ENCODE results near the gene CLPSL1.

Gene CLPSL1

GRCh38 chr6:35797837-35798526 is 17.2 kb downstream of the CLPSL1 start:
- DNase-seq (ENCODE audit: low spot score) = no peak

- no peak for DNase-seq (ENCODE audit: low spot score)
Observed at GRCh38 chr6:35798706-35799105, 17.9 kb downstream of the CLPSL1 start.

- DNase-seq (ENCODE audit: low spot score) = no peak
Observed at GRCh38 chr6:35801148-35801547, 20.3 kb downstream of the CLPSL1 start.

GRCh38 chr6:35804996-35805736 is 24.3 kb downstream of the CLPSL1 start, which contains the start of gene LHFPL5:
LHFPL5 (plus strand) TSS chr6:35805352; CDS start chr6:35805671, 319 bp downstream.
- no peak for DNase-seq (ENCODE audit: low spot score)

- no peak for DNase-seq (ENCODE audit: low spot score)
Observed at GRCh38 chr6:35808688-35809087, 27.9 kb downstream of the CLPSL1 start.

- DNase-seq (ENCODE audit: low spot score) = no peak
Observed at GRCh38 chr6:35809809-35810208, 29.0 kb downstream of the CLPSL1 start.

GRCh38 chr6:35810971-35811698 is 30.3 kb downstream of the CLPSL1 start:
- no peak for DNase-seq (ENCODE audit: low spot score)

GRCh38 chr6:35811699-35811995 is 30.8 kb downstream of the CLPSL1 start:
- DNase-seq (ENCODE audit: low spot score) = no peak

- DNase-seq (ENCODE audit: low spot score) = no peak
Observed at GRCh38 chr6:35817515-35817914, 36.7 kb downstream of the CLPSL1 start.

- no peak for DNase-seq (ENCODE audit: low spot score)
Observed at GRCh38 chr6:35823601-35824000, 42.8 kb downstream of the CLPSL1 start.

- DNase-seq (ENCODE audit: low spot score) = no peak
Observed at GRCh38 chr6:35824552-35825192, 43.9 kb downstream of the CLPSL1 start.

- no peak for DNase-seq (ENCODE audit: low spot score)
Observed at GRCh38 chr6:35829306-35829705, 48.5 kb downstream of the CLPSL1 start.

- no peak for DNase-seq (ENCODE audit: low spot score)
Observed at GRCh38 chr6:35831257-35832007, 50.6 kb downstream of the CLPSL1 start.

- no peak for DNase-seq (ENCODE audit: low spot score)
Observed at GRCh38 chr6:35833536-35833935, 52.7 kb downstream of the CLPSL1 start.

All from globus pallidus (tissue), 1 donor.